ENCODE data around the gene HCRTR1.

DNA sequence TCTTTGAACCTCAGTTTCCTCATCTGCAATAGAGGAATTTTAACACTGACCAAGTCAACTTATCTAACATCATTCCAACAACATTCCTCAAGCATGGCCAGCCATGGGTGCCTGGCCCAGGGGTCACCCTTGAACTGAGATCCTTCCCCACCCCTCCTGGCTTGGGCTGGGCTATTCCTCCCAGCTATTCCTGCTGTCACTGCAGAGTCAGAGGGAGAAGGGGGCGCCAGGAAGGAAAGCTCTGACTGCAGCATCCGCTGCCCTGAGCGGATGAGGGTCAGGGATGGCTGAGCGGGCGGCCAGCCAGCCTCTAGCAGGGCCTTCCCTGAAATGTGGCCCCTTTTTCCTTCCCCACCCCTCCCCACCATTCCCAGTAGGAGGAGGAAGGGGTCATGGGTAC is 38.1 kb upstream of the HCRTR1 start:
- TF ChIP-seq CTCF (IDR thresholded peaks at IDR 0.05) (no peak), POLR2A (IDR thresholded peaks at IDR 0.05) (no peak), EP300 (IDR thresholded peaks at IDR 0.05) (no peak)
